Left colon (tissue), 2 donors: ENCODE measurements around the gene AGBL1. TPM values are rescaled to one million over a fixed set of nuclear protein-coding genes. Genes with fewer than 3 reads are reported as not detected.
"Not testable (repeated sequence)": the region's sequence is repeated elsewhere in the genome, so short reads cannot be mapped to it uniquely, and the experiment has no call there.

Experiments used
- ATAC-seq: fragments of 200-7000 bp; cut with Tn5 transposase; one replicate; pipeline ENCODE4 v1.9.1; 2020; ENCODE audit warnings: mild to moderate bottlenecking, moderate library complexity
- DNase-seq, 2 donors: peaks; one replicate each; pipeline ENCODE4 v3.0.0-alpha.2; 2020
- intact Hi-C, 2 donors: fragments of 100-400 bp; cut with DNase I in 1 of 2; cut with micrococcal nuclease in 1 of 2; formaldehyde crosslinking; loops; one replicate each; pipeline versions ENCODE4 v1.11.2 to v1.14.0; 2022; cut with DNase I, micrococcal nuclease
- total RNA-seq, 2 donors: library from RNA; stranded (reverse); fragmentation: NEBNext Ultra II Directional; extraction: Animal tissue kit (Norgen Biotek cat#: 25700); gene quantifications; one replicate each; pipeline ENCODE4 v1.2.1, GENCODE V29; 2021
- donor health status: DM: no; HTN: no; CAD: no.
- donor health status: DM: yes; HTN: yes; CAD: no.

AGBL1 gene
- total RNA-seq, 2 donors from 2014 or later = 0.22 to 0.34 TPM

GRCh38 chr15:86526938-86527690 is 447.4 kb downstream of the AGBL1 start:
- DNase-seq (no peak), ATAC-seq (no peak)
- intact Hi-C loops = no loop called here

GRCh38 chr15:86528094-86528493 is 448.4 kb downstream of the AGBL1 start:
- ATAC-seq, intact Hi-C loops, DNase-seq: not testable (repeated sequence)

GRCh38 chr15:86538141-86538540 is 458.5 kb downstream of the AGBL1 start:
- ATAC-seq (no peak), DNase-seq (no peak)
- intact Hi-C loops = no loop called here

GRCh38 chr15:86540840-86541467 is 461.3 kb downstream of the AGBL1 start:
- intact Hi-C loops = no loop called here
- ATAC-seq = no peak
- DNase-seq = no peak

- ATAC-seq (no peak), DNase-seq (no peak)
- intact Hi-C loops = no loop called here
These were observed 461.9 kb downstream of the AGBL1 start for GRCh38 chr15:86541540-86541939.

- ATAC-seq (no peak), DNase-seq (no peak)
- intact Hi-C loops = no loop called here
These were observed 470.4 kb downstream of the AGBL1 start for GRCh38 chr15:86550075-86550474.

- ATAC-seq = no peak
- intact Hi-C loops = no loop called here
- DNase-seq = no peak
These were observed 473.4 kb downstream of the AGBL1 start for GRCh38 chr15:86553108-86553507.

GRCh38 chr15:86555098-86555497 is 475.4 kb downstream of the AGBL1 start:
- ATAC-seq = no peak
- no peak for DNase-seq
- intact Hi-C loops = no loop called here

GRCh38 chr15:86555939-86556338 is 476.3 kb downstream of the AGBL1 start:
- DNase-seq (no peak), ATAC-seq (no peak)

GRCh38 chr15:86556396-86557017 is 476.8 kb downstream of the AGBL1 start:
- ATAC-seq (no peak), DNase-seq (no peak)
- intact Hi-C loops = no loop called here

More at GRCh38 chr15:86555939-86556338, 476.3 kb downstream of the AGBL1 start:
- intact Hi-C loops = no loop called here

GRCh38 chr15:86557018-86557550 is 477.4 kb downstream of the AGBL1 start:
- no peak for ATAC-seq
- intact Hi-C loops = no loop called here
- no peak for DNase-seq

GRCh38 chr15:86558252-86558651 is 478.6 kb downstream of the AGBL1 start:
- DNase-seq = no peak
- intact Hi-C loops = no loop called here
- ATAC-seq = no peak

GRCh38 chr15:86558686-86559085 is 479.0 kb downstream of the AGBL1 start:
- DNase-seq (no peak), ATAC-seq (no peak)
- intact Hi-C loops = no loop called here

- ATAC-seq = no peak
- intact Hi-C loops = no loop called here
These were observed 488.7 kb downstream of the AGBL1 start for GRCh38 chr15:86568378-86568777.

GRCh38 chr15:86570738-86571137 is 491.1 kb downstream of the AGBL1 start:
- ATAC-seq = no peak
- no peak for DNase-seq
- intact Hi-C loops = no loop called here

More at GRCh38 chr15:86568378-86568777, 488.7 kb downstream of the AGBL1 start:
- DNase-seq = no peak

- DNase-seq = no peak
- ATAC-seq = no peak
- intact Hi-C loops = no loop called here
These were observed 492.2 kb downstream of the AGBL1 start for GRCh38 chr15:86571873-86572272.

- ATAC-seq (no peak), DNase-seq (no peak)
- intact Hi-C loops = no loop called here
These were observed 492.7 kb downstream of the AGBL1 start for GRCh38 chr15:86572368-86572841.

GRCh38 chr15:86573476-86573875 is 493.8 kb downstream of the AGBL1 start:
- ATAC-seq (no peak), DNase-seq (no peak)
- intact Hi-C loops = no loop called here

- intact Hi-C loops = no loop called here
- no peak for DNase-seq
- ATAC-seq = no peak
These were observed 508.7 kb downstream of the AGBL1 start for GRCh38 chr15:86588413-86588812.

- ATAC-seq (no peak), DNase-seq (no peak)
- intact Hi-C loops = no loop called here
These were observed 510.8 kb downstream of the AGBL1 start for GRCh38 chr15:86590461-86590860.
